ENCODE data around the gene LNX1.

LNX1 gene

DNA sequence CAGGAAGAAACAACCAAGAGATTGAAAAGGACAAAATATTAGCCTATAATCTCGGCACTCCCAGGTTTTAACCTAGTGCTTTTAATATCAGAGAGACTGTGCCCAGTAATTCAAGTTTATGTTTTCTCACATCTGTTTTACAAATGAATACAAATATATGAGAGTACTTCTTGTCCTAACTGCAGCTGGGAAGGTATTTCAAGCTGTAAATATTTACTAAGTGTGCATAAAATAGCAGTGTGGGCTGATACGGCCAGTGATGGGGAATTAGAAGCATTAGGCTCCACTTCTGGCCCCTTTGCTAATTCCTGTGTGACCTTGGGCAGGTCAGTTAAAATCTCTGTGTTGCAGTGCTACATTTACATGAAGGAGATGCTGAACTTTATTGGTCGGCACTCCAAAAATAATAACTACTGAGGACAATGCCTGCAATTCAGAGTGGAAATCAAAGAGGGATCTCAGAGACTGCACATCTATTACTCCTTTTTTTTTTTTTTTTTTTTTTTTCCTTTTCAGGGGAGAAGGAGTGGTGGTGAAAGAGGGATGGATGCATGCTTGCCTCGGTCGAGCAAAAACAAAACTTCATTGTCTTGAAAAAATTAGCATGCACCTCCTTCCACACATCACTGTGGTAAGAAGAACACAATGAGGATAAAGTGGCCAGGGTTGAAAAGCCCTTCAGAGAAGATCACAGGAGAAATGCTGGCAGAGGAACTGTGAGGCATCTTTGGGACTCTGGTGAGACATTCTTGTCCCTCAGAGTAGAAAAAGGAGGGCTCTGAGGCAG is 44.6 kb upstream of the LNX1 start:
- no peak overlapping the region for H3K9ac ChIP-seq (ENCODE audit: low read length)
- WGBS (ENCODE audit: extremely low coverage, insufficient coverage, insufficient read length), result no CpG with 5 or more reads among the region's 5 CpGs
- H4K12ac ChIP-seq (ENCODE audit: low read depth, low read length), result no peak overlapping the region
- H4K91ac ChIP-seq (ENCODE audit: low read depth, low read length), result no peak overlapping the region
- no peak overlapping the region for H3K14ac ChIP-seq (ENCODE audit: low read length)
- no peaks in the 10 kb centered on the region for H3K27me3 ChIP-seq (ENCODE audit: insufficient read depth, low read length)
- no peak overlapping the region for H4K8ac ChIP-seq (ENCODE audit: low read depth, low read length)
- H3K18ac ChIP-seq (ENCODE audit: low read length), result no peak overlapping the region
- no peaks in the 10 kb centered on the region for H3K79me2 ChIP-seq (ENCODE audit: control insufficient read depth, insufficient read depth, low read length, poor library complexity)
- H3K9me3 ChIP-seq (ENCODE audit: insufficient read depth, low read depth, low read length), result peaks cover 1% of the 10 kb centered on the region
- H3K36me3 ChIP-seq (ENCODE audit: control insufficient read depth in 1 of 2, insufficient read depth in 2 of 2, low read length in 2 of 2), result no peaks in the 10 kb centered on the region
- no peak overlapping the region for H2AFZ ChIP-seq (ENCODE audit: insufficient read depth, low read length, poor library complexity)
- H2BK120ac ChIP-seq (ENCODE audit: insufficient read depth, low read length, poor library complexity), result no peak overlapping the region
- H3K4me1 ChIP-seq (ENCODE audit: control insufficient read depth in 1 of 2, insufficient read depth in 2 of 2, low read length in 2 of 2), result no peaks in the 10 kb centered on the region
- H3K4me3 ChIP-seq (ENCODE audit: low read depth, low read length), result no peak overlapping the region
- DNase-seq, result no peak
- no peak overlapping the region for H2AK5ac ChIP-seq (ENCODE audit: low read length)
- no peak overlapping the region for H3K27ac ChIP-seq (ENCODE audit: low read depth, low read length)
- no peak overlapping the region for H2BK12ac ChIP-seq (ENCODE audit: low read length)
- H3K4ac ChIP-seq (ENCODE audit: low read depth, low read length), result no peak overlapping the region
- no peak overlapping the region for H3K4me2 ChIP-seq (ENCODE audit: low read length)
- H3K79me1 ChIP-seq (ENCODE audit: low read length), result no peaks in the 10 kb centered on the region
- no peak overlapping the region for H2BK5ac ChIP-seq (ENCODE audit: low read depth, low read length, poor library complexity)
- H3K23ac ChIP-seq (ENCODE audit: low read length), result no peak overlapping the region

DNA sequence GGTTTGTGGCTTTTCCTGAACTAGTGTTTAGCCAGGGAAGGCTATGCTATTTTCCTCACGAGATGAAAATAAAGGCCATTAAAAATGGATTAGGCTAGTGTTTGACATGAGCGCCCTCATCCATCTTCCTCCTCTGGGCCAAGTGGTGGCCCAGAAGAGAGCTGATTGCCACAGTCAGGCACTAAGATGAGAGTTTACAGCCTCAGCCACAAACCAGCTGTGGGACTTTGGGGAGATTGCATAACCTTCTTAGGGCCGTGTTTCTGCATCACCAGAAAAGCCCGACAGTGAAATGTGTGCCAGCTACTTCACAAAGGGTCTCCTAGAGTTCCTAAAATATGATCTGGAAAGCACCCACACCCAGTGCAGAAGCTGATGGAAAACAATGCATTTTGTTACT is 42.3 kb upstream of the LNX1 start:
- no peak overlapping the region for H3K4ac ChIP-seq (ENCODE audit: low read depth, low read length)
- H3K4me3 ChIP-seq (ENCODE audit: low read depth, low read length), result no peak overlapping the region

DNA sequence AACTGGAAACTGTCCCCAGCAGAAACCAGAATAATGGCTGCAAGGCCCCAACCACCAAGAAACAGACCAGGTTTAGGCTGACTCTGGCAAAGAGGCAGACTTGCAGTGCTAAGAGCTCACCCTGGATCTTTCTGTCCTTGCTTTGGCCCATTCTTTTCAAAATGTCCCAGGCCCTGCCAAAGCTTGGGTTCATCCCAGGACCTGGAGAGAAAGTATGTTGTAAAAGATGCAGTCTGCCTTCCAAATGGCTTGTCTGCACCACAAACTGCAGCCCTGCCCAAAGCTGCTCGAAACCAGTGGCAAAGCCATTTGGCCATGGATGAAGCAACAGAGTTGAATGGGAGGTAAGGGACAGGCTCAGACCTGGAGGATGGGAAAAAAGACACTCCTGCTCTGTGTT is 38.0 kb upstream of the LNX1 start:
- H3K4me3 ChIP-seq (ENCODE audit: low read depth, low read length), result no peak overlapping the region
- no peak overlapping the region for H4K12ac ChIP-seq (ENCODE audit: low read depth, low read length)
- no peak overlapping the region for H3K14ac ChIP-seq (ENCODE audit: low read length)
- no peak for DNase-seq
- H2BK5ac ChIP-seq (ENCODE audit: low read depth, low read length, poor library complexity), result no peak overlapping the region
- no CpG with 5 or more reads among the region's 1 CpG for WGBS (ENCODE audit: extremely low coverage, insufficient coverage, insufficient read length)
- H3K9ac ChIP-seq (ENCODE audit: low read length), result no peak overlapping the region
- H3K23ac ChIP-seq (ENCODE audit: low read length), result no peak overlapping the region
- H2BK12ac ChIP-seq (ENCODE audit: low read length), result no peak overlapping the region
- H3K4me2 ChIP-seq (ENCODE audit: low read length), result no peak overlapping the region
- no peak overlapping the region for H2AFZ ChIP-seq (ENCODE audit: insufficient read depth, low read length, poor library complexity)
- H3K4me1 ChIP-seq (ENCODE audit: control insufficient read depth in 1 of 2, insufficient read depth in 2 of 2, low read length in 2 of 2), result no peaks in the 10 kb centered on the region
- no peak overlapping the region for H2BK120ac ChIP-seq (ENCODE audit: insufficient read depth, low read length, poor library complexity)
- no peak overlapping the region for H3K18ac ChIP-seq (ENCODE audit: low read length)
- H3K27ac ChIP-seq (ENCODE audit: low read depth, low read length), result no peak overlapping the region
- no peak overlapping the region for H2AK5ac ChIP-seq (ENCODE audit: low read length)
- H3K4ac ChIP-seq (ENCODE audit: low read depth, low read length), result no peak overlapping the region
- H3K79me2 ChIP-seq (ENCODE audit: control insufficient read depth, insufficient read depth, low read length, poor library complexity), result no peaks in the 10 kb centered on the region
- H3K36me3 ChIP-seq (ENCODE audit: control insufficient read depth in 1 of 2, insufficient read depth in 2 of 2, low read length in 2 of 2), result no peaks in the 10 kb centered on the region
- H4K91ac ChIP-seq (ENCODE audit: low read depth, low read length), result no peak overlapping the region
- H3K79me1 ChIP-seq (ENCODE audit: low read length), result no peaks in the 10 kb centered on the region
- H3K9me3 ChIP-seq (ENCODE audit: insufficient read depth, low read depth, low read length), result peaks cover 1% of the 10 kb centered on the region
- no peaks in the 10 kb centered on the region for H3K27me3 ChIP-seq (ENCODE audit: insufficient read depth, low read length)
- H4K8ac ChIP-seq (ENCODE audit: low read depth, low read length), result no peak overlapping the region

More for the DNA sequence above, 42.3 kb upstream of the LNX1 start:
- H3K27ac ChIP-seq (ENCODE audit: low read depth, low read length), result no peak overlapping the region
- no peak overlapping the region for H3K4me2 ChIP-seq (ENCODE audit: low read length)
- H3K18ac ChIP-seq (ENCODE audit: low read length), result no peak overlapping the region
- H2BK5ac ChIP-seq (ENCODE audit: low read depth, low read length, poor library complexity), result no peak overlapping the region
- no peaks in the 10 kb centered on the region for H3K79me2 ChIP-seq (ENCODE audit: control insufficient read depth, insufficient read depth, low read length, poor library complexity)
- no peak for DNase-seq
- no CpG with 5 or more reads among the region's 4 CpGs for WGBS (ENCODE audit: extremely low coverage, insufficient coverage, insufficient read length)
- no peak overlapping the region for H3K14ac ChIP-seq (ENCODE audit: low read length)
- no peaks in the 10 kb centered on the region for H3K4me1 ChIP-seq (ENCODE audit: control insufficient read depth in 1 of 2, insufficient read depth in 2 of 2, low read length in 2 of 2)
- peaks cover 1% of the 10 kb centered on the region for H3K9me3 ChIP-seq (ENCODE audit: insufficient read depth, low read depth, low read length)
- H3K23ac ChIP-seq (ENCODE audit: low read length), result no peak overlapping the region
- H4K8ac ChIP-seq (ENCODE audit: low read depth, low read length), result no peak overlapping the region
- no peak overlapping the region for H2AFZ ChIP-seq (ENCODE audit: insufficient read depth, low read length, poor library complexity)
- H2BK12ac ChIP-seq (ENCODE audit: low read length), result no peak overlapping the region
- H2AK5ac ChIP-seq (ENCODE audit: low read length), result no peak overlapping the region
- H3K36me3 ChIP-seq (ENCODE audit: control insufficient read depth in 1 of 2, insufficient read depth in 2 of 2, low read length in 2 of 2), result no peaks in the 10 kb centered on the region
- H4K12ac ChIP-seq (ENCODE audit: low read depth, low read length), result no peak overlapping the region
- H3K79me1 ChIP-seq (ENCODE audit: low read length), result no peaks in the 10 kb centered on the region
- no peaks in the 10 kb centered on the region for H3K27me3 ChIP-seq (ENCODE audit: insufficient read depth, low read length)
- no peak overlapping the region for H4K91ac ChIP-seq (ENCODE audit: low read depth, low read length)
- no peak overlapping the region for H2BK120ac ChIP-seq (ENCODE audit: insufficient read depth, low read length, poor library complexity)
- no peak overlapping the region for H3K9ac ChIP-seq (ENCODE audit: low read length)

DNA sequence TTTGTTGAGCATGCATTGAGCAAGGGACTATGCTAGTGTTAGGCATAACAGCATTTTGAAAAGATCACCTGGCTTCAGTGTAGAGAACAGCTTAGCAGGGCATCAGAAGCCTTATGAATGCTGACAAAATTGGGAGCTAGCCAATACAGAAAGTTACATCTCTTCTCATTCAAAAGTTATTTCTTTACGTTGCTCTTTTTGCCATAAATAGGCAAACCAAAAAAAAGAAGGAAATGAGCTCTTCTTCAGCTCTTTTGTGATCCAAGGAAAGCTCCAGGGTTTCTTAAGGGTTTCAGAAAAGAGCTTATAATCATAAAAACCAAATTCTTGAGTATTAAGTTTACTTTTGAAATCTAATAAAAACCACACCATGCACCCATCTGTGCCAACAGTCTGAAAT is 35.2 kb upstream of the LNX1 start:
- no peak overlapping the region for H3K18ac ChIP-seq (ENCODE audit: low read length)
- no peaks in the 10 kb centered on the region for H3K36me3 ChIP-seq (ENCODE audit: control insufficient read depth in 1 of 2, insufficient read depth in 2 of 2, low read length in 2 of 2)
- H3K4me2 ChIP-seq (ENCODE audit: low read length), result no peak overlapping the region
- H3K4ac ChIP-seq (ENCODE audit: low read depth, low read length), result no peak overlapping the region
- H2BK5ac ChIP-seq (ENCODE audit: low read depth, low read length, poor library complexity), result no peak overlapping the region
- no CpG with 5 or more reads among the region's 1 CpG for WGBS (ENCODE audit: extremely low coverage, insufficient coverage, insufficient read length)
- no peaks in the 10 kb centered on the region for H3K9me3 ChIP-seq (ENCODE audit: insufficient read depth, low read depth, low read length)
- no peaks in the 10 kb centered on the region for H3K79me1 ChIP-seq (ENCODE audit: low read length)
- H4K8ac ChIP-seq (ENCODE audit: low read depth, low read length), result no peak overlapping the region
- no peak overlapping the region for H4K12ac ChIP-seq (ENCODE audit: low read depth, low read length)
- H3K9ac ChIP-seq (ENCODE audit: low read length), result no peak overlapping the region
- H3K27ac ChIP-seq (ENCODE audit: low read depth, low read length), result no peak overlapping the region
- H2BK120ac ChIP-seq (ENCODE audit: insufficient read depth, low read length, poor library complexity), result no peak overlapping the region
- H2AFZ ChIP-seq (ENCODE audit: insufficient read depth, low read length, poor library complexity), result no peak overlapping the region
- H3K23ac ChIP-seq (ENCODE audit: low read length), result no peak overlapping the region
- H3K14ac ChIP-seq (ENCODE audit: low read length), result no peak overlapping the region
- H3K4me1 ChIP-seq (ENCODE audit: control insufficient read depth in 1 of 2, insufficient read depth in 2 of 2, low read length in 2 of 2), result no peaks in the 10 kb centered on the region
- H2BK12ac ChIP-seq (ENCODE audit: low read length), result no peak overlapping the region
- H3K4me3 ChIP-seq (ENCODE audit: low read depth, low read length), result no peak overlapping the region
- H2AK5ac ChIP-seq (ENCODE audit: low read length), result no peak overlapping the region
- no peaks in the 10 kb centered on the region for H3K79me2 ChIP-seq (ENCODE audit: control insufficient read depth, insufficient read depth, low read length, poor library complexity)
- no peak overlapping the region for H4K91ac ChIP-seq (ENCODE audit: low read depth, low read length)
- no peak for DNase-seq
- no peaks in the 10 kb centered on the region for H3K27me3 ChIP-seq (ENCODE audit: insufficient read depth, low read length)
